SW 1271 (cell line): ENCODE data around the gene TRAPPC6A.

Experiments used
- DNase-seq, 2 experiments: peaks; one replicate each; lab custom pipeline; 2025; lab: John Stamatoyannopoulos, UW

Gene TRAPPC6A

DNA sequence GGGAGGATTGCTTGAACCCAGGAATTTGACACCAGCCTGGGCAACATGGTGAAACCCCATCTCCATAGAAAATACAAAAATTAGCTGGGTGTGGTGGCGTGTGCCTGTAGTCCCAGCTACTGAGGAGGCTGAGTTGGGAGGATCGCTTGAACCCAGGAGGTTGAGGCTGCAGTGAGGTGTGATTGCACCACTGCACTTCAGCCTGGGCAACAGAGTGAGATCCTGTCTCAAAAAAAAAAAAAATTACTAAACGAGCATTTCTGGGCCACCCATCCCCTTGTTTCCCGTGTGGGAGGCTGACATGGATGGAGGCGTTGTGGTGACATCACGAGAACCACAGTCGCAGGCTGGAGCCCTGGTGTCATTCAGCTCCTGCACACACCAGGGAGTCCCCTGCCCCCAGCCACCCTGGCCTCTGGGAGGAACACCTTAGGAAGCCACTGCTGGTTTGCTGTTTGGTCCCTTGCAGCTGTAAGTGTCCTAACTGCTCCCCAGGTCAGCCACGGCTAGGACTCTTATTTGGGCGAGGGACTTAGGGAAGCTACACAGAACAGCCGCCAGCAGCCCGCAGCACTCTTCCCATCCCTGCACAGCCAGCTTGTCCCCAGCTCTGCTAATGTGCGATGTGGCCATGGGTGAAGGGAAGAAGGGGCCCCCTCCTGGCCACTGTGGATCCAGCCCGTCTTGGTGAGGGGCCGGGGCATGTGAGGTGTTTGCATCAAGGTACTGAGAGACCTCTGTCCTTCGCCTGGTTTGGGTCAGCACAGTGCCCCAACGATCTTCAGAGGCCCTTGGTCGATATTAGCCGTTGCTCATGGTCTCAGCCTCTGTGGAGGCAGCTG is 30.0 kb downstream of the TRAPPC6A start:
- no peak for DNase-seq

DNA sequence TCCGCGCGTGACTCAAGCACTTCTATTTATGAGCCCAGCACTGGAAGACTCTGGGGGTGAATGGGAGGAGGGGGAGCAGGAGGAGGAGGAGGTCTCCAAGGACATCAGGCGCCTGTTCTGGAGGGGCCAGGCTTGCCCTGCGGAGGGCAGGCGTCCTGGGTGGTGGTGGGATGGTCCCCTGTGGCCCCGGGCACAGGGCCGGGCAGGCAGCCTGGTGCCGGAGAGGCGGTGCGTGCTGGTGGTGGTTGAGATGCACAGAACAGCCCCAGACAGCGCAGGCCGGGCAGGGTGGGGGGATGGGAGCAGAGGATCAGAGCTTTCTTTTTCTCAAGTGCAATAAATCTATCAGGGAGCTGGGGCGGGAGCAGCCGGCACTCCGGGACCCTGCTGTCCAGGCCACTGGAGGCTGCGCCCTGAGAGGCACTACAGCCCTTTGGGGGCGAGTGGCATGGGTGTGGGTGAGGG is 31.3 kb downstream of the TRAPPC6A start:
- DNase-seq, result no peak

DNA sequence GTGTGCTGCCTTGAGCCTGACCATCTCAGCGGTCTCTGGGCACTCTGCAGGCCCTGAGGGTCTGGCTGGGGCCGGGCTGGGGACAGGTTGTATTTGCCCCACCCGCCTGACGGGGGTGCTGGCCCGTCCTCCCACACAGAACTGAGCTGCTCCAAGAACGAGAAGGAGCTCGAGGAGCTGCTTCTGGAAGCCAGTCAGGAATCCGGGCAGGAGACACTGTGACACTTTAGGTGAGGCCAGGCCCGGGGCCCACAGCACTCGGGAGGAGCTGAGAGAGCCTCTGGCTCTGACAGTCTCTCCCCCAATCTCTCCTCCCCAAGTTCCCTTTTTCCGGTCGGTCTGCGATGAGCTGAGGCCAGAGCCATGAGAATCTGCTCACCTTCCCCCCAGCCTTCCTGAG is 31.8 kb downstream of the TRAPPC6A start:
- DNase-seq, result no peak

DNA sequence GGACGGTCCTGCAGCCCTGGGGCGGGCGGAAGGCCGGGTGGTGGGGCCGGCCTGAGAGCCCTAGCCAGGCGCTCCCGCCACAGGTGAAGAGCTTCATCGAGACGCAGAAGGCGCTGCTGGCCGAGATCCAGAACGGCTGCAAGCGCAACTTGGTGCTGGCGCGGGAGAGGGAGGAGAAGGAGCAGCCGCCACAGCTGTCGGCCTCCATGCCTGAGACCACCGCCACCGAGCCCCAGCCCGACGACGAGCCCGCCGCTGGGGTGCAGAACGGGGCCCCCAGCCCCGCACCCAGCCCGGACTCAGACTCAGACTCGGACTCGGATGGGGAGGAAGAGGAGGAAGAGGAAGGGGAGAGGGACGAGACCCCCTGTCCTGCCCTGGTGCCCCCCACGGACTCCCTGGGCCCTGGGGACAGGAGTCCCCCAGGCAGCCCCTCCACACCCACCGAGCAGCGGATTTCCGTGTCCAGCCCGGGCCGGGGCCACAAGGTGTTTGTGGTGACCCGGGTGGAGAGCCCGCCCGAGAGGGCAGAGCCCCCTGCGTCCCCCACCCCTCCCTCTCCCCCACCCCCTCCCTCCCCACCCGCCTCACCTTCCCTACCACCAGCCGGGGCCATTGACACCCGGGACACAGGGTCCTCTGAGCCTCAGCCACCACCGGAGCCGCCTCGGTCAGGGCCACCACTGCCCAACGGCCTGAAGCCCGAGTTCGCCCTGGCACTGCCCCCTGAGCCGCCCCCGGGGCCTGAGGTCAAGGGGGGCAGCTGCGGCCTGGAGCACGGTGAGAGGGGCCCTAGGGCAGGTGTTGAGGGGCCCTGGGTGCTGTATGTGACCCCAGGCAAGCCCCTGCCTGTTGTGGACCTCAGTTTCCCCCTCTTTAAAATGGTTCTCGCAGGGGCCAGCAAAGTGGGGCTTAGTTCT is 32.5 kb downstream of the TRAPPC6A start:
- no peak for DNase-seq

DNA sequence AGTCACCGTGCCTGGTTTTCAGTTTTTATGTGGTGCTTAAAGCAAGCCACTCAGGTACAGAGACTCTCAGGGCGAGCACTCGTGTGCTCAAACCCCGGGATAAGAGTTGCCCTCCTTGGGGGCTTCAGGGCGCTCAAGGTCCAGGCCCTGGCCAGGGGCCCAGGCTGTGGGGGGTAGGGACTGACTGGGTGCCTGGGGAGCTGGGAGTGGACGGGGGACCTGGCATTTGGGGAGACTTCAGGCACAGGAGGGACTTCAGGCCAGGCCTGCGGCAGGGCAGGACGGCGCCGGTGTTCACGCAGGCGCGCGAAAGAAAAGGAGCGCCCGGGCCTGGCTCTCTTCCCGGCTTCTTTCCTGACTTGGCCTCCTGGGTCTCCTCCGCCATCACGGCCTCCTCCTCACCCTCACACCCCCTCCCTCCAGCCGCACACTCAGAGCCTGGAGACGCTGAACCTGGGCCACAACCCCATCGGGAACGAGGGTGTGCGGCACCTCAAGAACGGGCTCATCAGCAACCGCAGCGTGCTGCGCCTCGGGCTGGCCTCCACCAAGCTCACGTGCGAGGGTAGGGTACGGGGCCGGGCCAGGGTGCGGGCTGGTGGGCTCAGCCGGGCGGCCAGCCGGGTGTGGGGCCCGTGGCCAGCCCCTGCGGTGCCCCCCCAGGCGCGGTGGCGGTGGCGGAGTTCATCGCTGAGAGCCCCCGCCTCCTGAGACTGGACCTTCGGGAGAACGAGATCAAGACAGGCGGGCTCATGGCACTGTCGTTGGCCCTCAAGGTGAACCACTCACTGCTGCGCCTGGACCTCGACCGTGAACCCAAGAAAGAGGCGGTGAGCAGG is 33.4 kb downstream of the TRAPPC6A start:
- no peak for DNase-seq

DNA sequence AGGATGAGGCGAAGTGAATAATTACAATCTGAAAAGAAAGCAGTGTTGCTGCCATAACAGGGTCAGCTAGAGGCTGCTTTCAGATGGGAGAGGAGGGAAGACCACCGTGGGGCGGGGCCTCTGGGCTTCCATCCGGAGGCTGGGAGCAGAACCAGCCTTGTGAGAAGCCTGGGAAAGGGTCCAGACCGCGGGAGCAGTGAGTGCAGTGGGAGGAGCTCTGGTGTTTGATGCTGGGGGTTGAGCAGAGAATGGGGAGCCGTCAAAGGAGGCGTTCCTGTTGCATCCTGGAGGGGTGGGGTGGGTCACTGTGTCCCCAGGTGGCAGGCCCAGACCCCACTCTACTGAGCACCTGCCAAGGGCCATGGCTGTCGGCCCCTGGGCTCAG is 35.3 kb downstream of the TRAPPC6A start:
- DNase-seq, result no peak

DNA sequence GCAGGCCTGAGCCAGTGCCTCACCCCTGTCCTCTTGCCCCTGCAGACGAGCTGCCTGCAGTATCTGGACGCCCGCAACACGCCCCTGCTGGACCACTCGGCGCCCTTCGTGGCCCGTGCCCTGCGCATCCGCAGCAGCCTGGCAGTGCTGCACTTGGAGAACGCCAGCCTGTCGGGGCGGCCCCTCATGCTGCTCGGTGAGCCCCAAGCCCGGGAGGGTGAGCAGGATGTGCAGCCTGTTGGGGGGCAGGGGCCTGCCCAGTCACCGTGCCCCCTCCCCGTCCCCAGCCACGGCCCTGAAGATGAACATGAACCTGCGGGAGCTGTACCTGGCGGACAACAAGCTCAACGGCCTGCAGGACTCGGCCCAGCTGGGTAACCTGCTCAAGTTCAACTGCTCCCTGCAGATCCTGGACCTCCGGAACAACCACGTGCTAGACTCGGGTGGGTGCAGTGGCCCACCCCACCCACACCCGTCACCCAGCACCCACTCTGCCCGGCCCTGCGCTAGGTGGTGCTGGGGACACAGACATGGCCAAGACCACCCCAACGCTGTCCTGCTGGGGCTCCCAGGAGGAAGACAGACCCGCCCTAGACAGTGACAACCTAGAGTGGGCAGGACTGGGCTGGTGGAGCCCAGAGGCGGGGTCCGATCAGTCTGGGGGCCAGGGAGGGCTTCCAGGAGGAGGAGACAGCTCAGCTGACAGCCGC is 35.9 kb downstream of the TRAPPC6A start:
- no peak for DNase-seq

DNA sequence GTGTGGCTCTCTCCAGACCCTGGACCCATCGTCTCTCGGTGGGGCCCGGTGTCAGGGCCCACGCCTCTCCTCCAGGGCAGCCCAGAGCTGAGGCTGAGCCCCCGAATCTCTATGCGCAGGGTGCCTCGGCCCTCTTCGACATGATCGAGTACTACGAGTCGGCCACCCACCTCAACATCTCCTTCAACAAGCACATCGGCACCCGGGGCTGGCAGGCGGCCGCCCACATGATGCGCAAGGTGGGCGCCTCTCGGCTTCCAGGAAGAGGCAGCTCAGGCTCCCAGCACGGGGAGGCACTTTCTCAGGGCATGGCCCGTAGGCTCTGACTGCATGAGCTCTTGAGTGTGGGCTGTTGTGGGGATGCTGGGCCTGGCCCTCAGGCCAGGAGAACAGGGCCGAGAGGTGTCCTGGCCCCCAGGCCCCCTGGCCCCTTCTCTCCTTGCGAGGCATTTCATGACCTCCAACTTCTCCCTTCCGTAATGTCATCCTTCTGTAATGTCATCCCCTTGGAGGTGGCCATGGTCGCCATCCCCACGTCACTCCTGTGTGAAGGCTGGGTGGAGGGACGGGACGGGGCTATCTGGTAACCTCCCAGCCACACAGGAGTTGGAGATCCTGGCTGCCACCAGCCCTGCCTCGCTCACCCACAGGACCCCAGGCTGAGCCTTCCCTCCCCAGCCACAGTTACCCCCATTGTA is 36.7 kb downstream of the TRAPPC6A start:
- no peak for DNase-seq

DNA sequence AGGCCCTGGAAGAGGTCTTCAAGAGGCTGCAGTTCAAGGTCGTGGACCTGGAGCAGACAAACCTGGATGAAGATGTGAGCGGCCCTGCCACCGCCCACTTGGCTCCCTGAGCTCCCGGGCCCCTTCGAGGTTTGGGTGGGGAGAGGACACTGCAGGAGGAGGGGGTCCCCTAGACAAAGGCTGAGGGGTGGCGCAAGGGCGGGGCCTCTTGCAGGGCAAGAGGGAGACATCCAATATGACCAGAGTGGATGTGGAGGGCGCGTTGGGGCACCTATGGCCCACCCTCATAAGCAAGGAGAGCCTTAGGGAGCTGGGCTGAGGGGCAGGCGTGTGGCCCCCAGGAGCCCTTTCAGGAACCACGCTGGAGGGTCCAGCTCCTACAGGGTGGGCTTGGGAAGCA is 37.5 kb downstream of the TRAPPC6A start:
- no peak for DNase-seq

DNA sequence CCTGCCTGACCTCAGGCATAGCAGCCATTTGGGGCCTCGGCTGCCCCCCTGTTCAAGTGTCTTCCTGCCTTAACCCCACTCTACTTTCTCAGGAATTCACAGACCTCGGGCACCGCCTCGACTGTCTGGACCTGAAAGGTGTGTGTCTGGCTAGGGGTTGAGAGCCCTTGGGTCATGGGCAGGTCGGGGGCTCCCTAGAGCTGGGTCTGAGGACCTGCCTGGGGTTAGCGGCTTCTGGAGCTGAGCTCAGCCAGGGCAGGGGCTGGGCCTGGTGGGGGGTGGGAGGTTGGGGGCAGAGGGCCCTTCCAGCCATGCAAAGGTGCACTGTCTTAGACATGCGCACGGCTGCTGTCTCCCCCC is 37.9 kb downstream of the TRAPPC6A start:
- no peak for DNase-seq

DNA sequence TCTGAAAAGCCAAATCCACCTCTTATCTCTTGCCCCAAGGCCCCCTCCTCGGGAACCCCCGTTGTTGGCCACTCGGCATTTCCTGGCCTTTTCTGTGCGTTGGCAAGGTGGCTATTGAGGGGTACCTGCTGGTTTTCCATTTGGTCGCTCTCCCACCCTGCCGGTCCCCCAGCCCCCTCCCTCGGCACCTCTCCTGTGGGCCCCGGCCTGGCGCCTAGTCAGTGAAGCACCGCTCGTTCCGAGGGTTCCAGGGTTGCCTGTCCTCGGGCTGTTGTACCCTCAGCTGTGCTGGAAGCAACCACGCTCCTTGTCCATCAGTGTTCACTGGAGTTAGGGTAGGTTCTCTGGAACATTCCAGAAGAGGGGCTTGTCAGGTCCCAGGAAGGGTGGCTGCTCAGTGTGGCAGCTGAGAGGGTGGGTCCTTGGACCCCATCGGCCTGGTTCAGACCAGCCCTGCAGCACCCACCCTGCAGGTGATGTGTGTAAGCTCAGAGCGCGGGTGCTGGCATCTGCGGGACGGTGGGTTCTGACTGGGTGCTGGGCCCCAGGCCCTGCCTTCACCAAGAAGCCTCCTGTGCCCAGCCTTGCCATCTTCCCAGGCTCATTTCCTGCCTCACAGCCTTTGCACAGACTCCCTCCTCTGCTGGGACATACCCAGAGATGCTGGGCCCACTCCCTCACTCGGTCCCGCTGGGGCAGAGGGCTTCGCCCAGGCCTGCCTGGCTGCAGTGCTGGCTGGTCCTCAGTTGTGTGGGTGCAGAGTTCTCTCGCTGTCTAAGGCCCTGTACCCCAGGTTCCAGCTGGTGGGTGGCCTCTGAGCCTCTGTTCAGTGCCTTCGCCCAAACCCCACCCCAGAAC is 38.5 kb downstream of the TRAPPC6A start:
- DNase-seq, result no peak

DNA sequence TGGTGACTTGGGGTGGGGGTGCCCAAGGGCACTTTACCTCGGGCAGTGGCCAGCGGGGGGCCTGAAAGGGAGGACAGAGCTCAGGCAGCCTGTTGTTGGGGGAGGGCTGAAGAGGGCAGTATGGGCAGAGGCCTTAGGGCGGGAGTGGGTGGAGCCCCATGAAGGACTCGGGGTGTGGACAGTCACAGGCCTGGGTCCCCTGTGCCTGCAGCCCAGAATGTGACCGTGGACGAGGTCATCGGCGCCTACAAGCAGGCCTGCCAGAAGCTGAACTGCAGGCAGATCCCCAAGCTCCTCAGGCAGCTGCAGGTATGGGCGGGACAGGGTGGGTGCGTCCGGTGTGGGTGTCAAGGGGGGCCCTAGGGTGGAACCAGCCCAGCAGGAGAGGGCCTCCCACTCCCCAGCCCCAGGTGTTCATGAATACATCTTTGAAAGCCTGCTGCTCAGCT is 39.7 kb downstream of the TRAPPC6A start:
- no peak for DNase-seq

DNA sequence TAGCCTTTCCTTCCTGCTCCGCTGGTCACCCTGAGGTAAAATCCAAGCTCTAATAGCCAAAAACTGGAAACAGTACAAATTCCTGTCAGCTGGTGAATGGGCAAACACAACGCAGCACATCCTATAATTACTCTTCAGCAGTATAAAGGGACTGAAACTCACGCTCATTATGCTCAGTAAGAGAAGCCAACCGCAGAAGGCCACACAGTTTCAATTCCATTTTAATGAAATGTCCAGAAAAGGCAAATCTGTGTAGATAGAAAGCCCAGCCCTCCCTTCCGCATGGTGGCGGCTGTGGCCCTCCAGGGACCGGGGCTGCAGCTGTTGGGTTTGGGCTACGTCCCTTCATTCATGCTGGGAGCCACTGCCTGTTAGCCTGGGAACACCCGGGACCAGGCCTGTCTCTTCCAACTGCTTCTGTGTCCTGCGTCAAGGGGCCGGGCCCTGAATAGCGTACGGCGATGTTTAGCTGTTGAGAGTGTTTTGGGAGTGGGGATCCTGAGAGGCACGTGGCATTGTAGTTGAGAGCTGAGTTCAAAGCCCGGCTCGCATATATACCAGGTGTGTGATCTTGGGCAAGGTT is 40.8 kb downstream of the TRAPPC6A start:
- DNase-seq, result no peak

DNA sequence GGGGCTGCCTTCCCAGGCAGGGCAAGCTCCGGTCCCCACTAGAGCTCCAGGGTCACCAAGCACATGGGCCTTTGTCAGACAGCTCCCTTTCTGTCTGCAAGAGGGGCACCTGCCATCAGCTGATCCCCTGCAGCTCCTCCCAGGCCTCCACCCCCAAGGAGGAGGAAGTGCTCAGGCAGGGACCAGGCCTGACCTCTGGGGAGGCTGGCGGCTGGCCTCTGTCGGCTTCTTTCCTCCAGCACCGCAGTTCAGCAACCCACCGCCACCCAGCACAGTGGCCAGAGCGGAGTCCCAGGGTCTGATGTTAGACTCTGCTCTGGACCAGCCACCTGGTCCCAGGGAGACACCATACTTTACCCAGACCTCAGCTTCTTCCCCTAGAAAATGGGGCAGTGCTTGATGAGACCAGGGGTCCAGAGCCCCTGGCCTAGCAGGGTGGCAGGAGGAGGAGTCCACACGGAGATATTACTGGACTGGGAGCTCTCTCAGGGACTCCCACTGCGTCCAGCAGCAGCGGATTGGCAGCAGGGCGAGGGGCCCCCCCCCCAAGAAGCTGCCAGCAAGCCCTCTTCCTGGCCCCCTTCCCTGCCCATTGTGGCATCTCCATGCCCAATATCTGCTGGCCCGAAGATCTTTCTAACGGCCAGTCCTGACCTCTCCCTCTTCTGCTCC is 41.4 kb downstream of the TRAPPC6A start:
- no peak for DNase-seq

DNA sequence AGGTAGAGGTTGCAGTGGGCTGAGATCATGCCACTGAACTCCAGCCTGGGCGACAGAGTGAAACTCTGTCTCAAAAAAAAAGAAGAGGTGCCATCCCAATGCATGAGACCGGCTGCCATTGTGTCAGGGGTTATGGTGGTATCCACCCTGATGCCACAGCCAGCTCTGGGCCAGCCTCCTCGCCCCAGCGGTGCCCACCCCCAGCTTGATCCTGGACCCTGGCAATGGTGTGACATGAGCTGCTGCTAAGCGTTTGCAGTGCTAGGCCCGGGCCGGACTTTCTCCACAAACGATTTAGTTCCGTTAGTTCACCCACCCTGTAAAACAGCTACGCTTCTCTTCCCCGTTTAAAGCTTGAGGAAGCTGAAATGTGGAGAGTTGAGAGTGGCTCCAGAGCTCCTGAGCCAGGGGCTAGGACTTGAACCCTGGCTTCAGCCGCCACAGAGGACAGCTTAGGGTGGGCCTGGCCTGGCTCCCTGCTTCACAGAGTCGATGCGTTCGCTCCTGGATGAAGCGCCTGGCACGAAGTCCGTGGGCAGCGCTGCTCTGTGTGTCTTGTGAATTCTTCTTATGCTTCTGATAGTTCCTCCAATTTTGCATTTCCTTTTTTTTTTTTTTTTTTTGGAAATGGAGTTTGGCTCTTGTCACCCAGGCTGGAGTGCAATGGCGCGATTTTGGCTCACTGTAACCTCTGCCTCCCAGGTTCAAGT is 42.7 kb downstream of the TRAPPC6A start:
- DNase-seq, result no peak

DNA sequence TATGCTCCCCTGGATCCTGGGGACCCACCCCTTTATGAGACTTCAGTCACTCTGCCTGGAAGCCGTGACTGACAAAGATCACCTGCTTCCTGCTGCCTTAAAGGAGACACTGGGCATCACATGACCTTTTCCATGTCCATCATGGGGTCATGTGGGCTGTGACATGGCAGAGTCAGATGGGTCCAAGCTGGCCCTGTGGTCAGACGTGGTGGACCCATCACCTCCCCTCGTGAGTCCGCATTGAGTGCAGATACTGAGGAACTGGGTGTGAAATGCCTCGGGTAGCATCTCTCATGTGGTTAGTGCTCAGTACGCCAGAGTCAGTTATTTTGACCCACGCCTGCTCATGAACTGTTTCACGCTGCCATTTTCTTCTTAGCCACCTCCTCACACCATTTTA is 44.4 kb downstream of the TRAPPC6A start:
- DNase-seq, result no peak

DNA sequence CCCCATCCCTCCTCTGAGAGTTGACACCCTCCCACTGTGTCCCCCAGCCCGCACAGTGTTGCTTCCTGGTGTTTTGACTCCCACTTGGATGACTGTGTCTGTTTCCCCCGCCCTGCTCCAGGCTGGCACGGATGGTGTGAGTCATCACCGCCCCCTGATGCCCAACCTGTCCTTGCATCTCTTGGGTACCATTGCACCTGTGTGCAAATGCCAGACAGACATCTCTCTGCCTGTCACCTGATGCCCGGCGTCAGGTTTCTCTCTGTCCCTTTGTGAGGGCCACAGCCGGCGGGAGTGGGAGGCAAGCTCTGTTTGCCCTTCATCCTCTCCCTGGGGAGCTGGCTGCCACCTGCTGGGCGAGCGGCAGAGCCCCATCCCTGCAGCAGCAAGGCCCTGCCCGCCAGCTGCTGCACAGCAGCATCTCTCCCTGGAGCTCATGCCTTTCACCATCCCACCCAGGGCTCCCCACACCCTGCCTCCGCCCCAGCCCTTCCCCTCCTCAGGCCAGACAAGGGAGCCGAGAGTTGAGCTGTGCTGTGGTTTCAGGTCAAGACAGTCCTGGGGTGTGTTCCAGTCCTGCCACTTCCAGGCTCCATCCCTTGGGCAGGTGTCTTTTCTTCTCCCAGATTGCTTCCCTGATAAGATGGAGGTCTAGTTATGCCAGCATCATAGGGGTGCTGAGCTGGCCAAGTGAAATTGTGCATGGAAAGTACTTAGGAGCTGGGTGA is 47.0 kb downstream of the TRAPPC6A start:
- DNase-seq, result no peak

DNA sequence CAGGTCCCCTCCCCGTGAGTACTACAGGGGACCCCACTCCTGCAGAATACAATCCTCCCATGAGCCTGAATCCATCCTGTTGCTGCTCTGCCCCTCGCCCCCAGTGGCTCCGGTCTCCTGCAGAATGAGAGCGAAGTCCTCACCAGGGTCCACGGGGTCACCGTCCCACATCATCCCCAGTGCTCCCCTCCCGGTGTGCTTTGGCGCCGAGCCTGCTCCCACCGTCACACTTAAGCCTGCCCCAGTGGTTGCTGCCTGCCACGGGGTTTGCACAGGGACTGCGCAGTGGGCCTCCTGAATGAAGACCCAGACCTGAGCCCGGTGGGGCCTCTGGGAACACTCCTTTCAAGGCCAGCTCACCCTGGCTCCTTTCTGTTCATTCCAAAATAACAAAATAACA is 47.8 kb downstream of the TRAPPC6A start:
- DNase-seq, result no peak
